ENCODE measurements around the gene SFXN5. TPM values are rescaled to one million over a fixed set of nuclear protein-coding genes. Genes with fewer than 3 reads are reported as not detected.
"Not testable (repeated sequence)": the region's sequence is repeated elsewhere in the genome, so short reads cannot be mapped to it uniquely, and the experiment has no call there.

Gene SFXN5
- total RNA-seq, 1 experiment from 2014 or later: 11.3 TPM

DNA sequence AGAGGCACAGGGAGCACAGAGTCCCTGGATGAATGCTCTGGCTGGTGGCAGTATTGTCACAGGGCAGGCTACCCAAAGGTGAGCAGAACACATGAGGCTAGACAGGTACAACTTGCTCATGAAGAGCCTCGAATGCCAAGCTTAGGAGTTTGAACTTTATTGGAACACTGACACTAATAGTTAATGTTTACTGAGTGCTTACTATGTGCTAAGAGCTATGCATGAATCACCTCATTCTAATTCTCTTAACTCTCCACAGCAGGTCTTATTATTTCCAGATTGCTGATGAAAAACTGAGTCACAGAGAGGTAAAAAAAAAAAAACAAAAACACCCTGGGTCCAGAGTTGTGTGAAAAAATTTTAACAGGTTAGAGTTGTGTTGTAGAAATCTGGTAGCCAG, 160.3 kb downstream of the SFXN5 start:
- H3K9me3 Mint-ChIP-seq (ENCODE audit: low read depth, unreplicated experiment): no peaks in the 10 kb centered on the region
- BruUV-seq (replicated peaks): no TSS peak
- no peak overlapping the region for H3K27ac Mint-ChIP-seq (ENCODE audit: unreplicated experiment)
- intact Hi-C loops (cut with micrococcal nuclease; ENCODE audit: unreplicated experiment): no loop called here
- no peak for DNase-seq
- H3K4me1 Mint-ChIP-seq (ENCODE audit: low read depth, unreplicated experiment): peaks cover 7% of the 10 kb centered on the region
- TF ChIP-seq, protein P1, sequence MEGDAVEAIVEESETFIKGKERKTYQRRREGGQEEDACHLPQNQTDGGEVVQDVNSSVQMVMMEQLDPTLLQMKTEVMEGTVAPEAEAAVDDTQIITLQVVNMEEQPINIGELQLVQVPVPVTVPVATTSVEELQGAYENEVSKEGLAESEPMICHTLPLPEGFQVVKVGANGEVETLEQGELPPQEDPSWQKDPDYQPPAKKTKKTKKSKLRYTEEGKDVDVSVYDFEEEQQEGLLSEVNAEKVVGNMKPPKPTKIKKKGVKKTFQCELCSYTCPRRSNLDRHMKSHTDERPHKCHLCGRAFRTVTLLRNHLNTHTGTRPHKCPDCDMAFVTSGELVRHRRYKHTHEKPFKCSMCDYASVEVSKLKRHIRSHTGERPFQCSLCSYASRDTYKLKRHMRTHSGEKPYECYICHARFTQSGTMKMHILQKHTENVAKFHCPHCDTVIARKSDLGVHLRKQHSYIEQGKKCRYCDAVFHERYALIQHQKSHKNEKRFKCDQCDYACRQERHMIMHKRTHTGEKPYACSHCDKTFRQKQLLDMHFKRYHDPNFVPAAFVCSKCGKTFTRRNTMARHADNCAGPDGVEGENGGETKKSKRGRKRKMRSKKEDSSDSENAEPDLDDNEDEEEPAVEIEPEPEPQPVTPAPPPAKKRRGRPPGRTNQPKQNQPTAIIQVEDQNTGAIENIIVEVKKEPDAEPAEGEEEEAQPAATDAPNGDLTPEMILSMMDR (IDR thresholded peaks at IDR 0.05; ENCODE audit: unreplicated experiment): no peak
- H3K27me3 Mint-ChIP-seq (ENCODE audit: unreplicated experiment): peaks cover 82% of the 10 kb centered on the region
- H3K4me3 Mint-ChIP-seq (ENCODE audit: low read depth, unreplicated experiment): no peak overlapping the region
- H3K36me3 Mint-ChIP-seq (ENCODE audit: insufficient read depth, unreplicated experiment): peaks cover 2% of the 10 kb centered on the region
- CTCF ChIA-PET: interaction anchor here (1.4 kb wide), 2 partner anchors 18 to 24 kb away, joined by 5 to 6 read pairs; partner anchors contain the start of gene SPR

DNA sequence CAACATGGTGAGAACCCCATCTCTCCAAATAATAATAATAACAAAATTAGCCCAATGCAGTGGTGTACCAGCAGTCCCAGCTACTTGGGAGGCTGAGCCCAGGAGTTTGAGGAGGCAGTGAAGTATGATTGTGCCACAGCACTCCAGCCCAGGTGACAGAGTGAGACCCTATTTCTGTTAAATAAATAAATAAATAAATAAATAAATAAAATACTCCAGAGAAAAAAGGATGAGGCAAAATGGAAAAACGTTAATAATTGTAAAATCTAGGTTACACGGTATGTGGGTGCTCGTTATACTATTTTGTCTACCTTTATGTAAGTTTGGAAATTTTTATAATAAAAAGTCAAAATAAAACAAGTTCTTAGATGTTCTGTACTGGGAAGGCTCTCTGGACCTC, 162.8 kb downstream of the SFXN5 start:
- TF ChIP-seq, protein P1 (IDR thresholded peaks at IDR 0.05; ENCODE audit: unreplicated experiment): no peak
- no TSS peak for BruUV-seq (replicated peaks)
- Mint-ChIP-seq H3K4me1 (ENCODE audit: low read depth, unreplicated experiment) (peaks cover 7% of the 10 kb centered on the region), H3K27ac (ENCODE audit: unreplicated experiment) (no peak overlapping the region), H3K4me3 (ENCODE audit: low read depth, unreplicated experiment) (no peak overlapping the region), H3K9me3 (ENCODE audit: low read depth, unreplicated experiment) (no peaks in the 10 kb centered on the region), H3K36me3 (ENCODE audit: insufficient read depth, unreplicated experiment) (no peaks in the 10 kb centered on the region), H3K27me3 (ENCODE audit: unreplicated experiment) (peaks cover 82% of the 10 kb centered on the region)
- no peak for DNase-seq
- intact Hi-C loops (cut with micrococcal nuclease; ENCODE audit: unreplicated experiment): no loop called here
- CTCF ChIA-PET: interaction anchor here (0.6 kb wide), 1 partner anchor 49 kb away, joined by 11 read pairs; no protein-coding TSS in a partner anchor

DNA sequence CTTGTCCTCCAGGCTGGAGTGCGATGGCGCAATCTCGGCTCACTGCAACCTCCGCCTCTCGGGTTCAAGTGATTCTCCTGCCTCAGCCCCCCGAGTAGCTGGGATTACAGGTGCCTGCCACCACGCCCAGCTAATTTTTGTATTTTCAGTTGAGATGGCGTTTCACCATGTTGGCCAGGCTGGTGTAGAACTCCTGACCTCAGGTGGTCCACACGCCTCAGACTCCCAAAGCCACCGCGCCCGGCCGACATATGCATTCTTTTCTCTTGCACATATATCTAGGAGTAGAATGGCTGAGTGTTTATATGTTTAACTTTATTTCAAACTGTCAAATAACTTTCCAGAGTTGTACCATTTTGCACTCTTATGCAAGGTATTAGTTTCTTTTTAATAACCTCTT, 164.1 kb downstream of the SFXN5 start:
- H3K9me3 Mint-ChIP-seq (ENCODE audit: low read depth, unreplicated experiment); DNase-seq; H3K4me1 Mint-ChIP-seq (ENCODE audit: low read depth, unreplicated experiment); H3K36me3 Mint-ChIP-seq (ENCODE audit: insufficient read depth, unreplicated experiment); H3K27ac Mint-ChIP-seq (ENCODE audit: unreplicated experiment); BruUV-seq (replicated peaks); H3K4me3 Mint-ChIP-seq (ENCODE audit: low read depth, unreplicated experiment); intact Hi-C loops (cut with micrococcal nuclease; ENCODE audit: unreplicated experiment): not testable (repeated sequence)
- CTCF ChIA-PET: interaction anchor here (0.6 kb wide), 1 partner anchor 36 kb away, joined by 3 read pairs; no protein-coding TSS in a partner anchor
- H3K27me3 Mint-ChIP-seq (ENCODE audit: unreplicated experiment): peaks cover 82% of the 10 kb centered on the region

DNA sequence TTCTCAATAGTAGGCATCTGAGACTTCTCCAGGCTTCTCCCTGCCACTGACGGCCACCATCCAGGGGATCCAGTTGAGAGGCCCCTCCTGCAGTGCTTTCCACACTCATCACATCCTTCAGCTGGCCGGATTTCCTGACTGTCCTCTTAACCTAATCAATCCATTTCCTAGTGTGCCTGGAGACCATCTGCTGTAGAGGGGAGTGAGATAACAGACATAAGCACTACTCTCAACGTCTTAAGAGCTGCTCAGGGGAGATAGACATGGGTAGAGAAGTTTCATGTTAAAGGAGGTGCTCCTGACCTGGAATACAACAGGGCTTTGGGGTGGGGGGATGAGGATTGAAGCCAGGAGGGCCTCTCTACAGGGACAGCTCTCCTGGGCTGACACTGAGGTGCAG, 170.1 kb downstream of the SFXN5 start:
- no peaks in the 10 kb centered on the region for H3K36me3 Mint-ChIP-seq (ENCODE audit: insufficient read depth, unreplicated experiment)
- H3K27ac Mint-ChIP-seq (ENCODE audit: unreplicated experiment): no peak overlapping the region
- no TSS peak for BruUV-seq (replicated peaks)
- no peak for DNase-seq
- CTCF ChIA-PET: no interaction called here
- H3K4me3 Mint-ChIP-seq (ENCODE audit: low read depth, unreplicated experiment): no peak overlapping the region
- H3K4me1 Mint-ChIP-seq (ENCODE audit: low read depth, unreplicated experiment): peaks cover 6% of the 10 kb centered on the region
- TF ChIP-seq, protein P1 (IDR thresholded peaks at IDR 0.05; ENCODE audit: unreplicated experiment): no peak
- intact Hi-C loops (cut with micrococcal nuclease; ENCODE audit: unreplicated experiment): no loop called here
- no peaks in the 10 kb centered on the region for H3K9me3 Mint-ChIP-seq (ENCODE audit: low read depth, unreplicated experiment)
- H3K27me3 Mint-ChIP-seq (ENCODE audit: unreplicated experiment): peaks cover 100% of the 10 kb centered on the region

DNA sequence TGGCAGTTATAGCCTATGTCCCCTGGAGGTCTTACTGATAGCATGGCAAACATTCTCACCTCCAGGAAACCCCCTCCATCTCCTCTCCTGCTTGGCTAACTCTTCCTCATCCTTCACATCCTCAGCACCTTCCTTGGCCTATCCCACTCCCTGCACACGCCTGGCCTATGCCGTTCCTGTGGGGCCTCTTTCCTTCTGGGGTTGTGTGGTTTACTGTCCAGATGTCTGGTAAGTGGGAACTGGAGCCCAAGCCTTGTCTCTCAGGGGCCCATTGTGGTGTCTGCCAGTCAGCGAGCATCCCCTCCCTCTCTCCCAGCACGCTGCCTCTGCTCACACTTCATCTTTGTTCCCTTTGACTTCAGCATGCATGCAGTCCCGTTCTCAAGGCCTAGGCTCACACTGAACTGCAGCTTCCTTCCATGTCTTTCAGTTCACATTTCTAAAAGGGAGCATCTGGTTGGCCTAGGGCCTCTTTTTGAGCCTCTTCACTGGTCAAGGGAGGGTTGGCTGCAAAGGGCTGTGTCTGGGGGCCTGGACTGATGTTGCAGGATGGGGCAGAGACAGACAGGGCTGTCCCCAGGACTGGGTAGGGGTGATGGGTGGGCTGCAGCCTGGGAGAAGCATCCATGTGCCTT, 171.2 kb downstream of the SFXN5 start:
- H3K27ac Mint-ChIP-seq (ENCODE audit: unreplicated experiment): no peak overlapping the region
- no peaks in the 10 kb centered on the region for H3K9me3 Mint-ChIP-seq (ENCODE audit: low read depth, unreplicated experiment)
- no peak overlapping the region for H3K4me3 Mint-ChIP-seq (ENCODE audit: low read depth, unreplicated experiment)
- DNase-seq: no peak
- TF ChIP-seq, protein P1 (IDR thresholded peaks at IDR 0.05; ENCODE audit: unreplicated experiment): no peak
- intact Hi-C loops (cut with micrococcal nuclease; ENCODE audit: unreplicated experiment): no loop called here
- H3K4me1 Mint-ChIP-seq (ENCODE audit: low read depth, unreplicated experiment): peaks cover 17% of the 10 kb centered on the region
- peaks cover 100% of the 10 kb centered on the region for H3K27me3 Mint-ChIP-seq (ENCODE audit: unreplicated experiment)
- H3K36me3 Mint-ChIP-seq (ENCODE audit: insufficient read depth, unreplicated experiment): no peaks in the 10 kb centered on the region
- no TSS peak for BruUV-seq (replicated peaks)
- CTCF ChIA-PET: no interaction called here
